ENCODE measurements around the gene ATP6V0C.

Gene ATP6V0C

DNA sequence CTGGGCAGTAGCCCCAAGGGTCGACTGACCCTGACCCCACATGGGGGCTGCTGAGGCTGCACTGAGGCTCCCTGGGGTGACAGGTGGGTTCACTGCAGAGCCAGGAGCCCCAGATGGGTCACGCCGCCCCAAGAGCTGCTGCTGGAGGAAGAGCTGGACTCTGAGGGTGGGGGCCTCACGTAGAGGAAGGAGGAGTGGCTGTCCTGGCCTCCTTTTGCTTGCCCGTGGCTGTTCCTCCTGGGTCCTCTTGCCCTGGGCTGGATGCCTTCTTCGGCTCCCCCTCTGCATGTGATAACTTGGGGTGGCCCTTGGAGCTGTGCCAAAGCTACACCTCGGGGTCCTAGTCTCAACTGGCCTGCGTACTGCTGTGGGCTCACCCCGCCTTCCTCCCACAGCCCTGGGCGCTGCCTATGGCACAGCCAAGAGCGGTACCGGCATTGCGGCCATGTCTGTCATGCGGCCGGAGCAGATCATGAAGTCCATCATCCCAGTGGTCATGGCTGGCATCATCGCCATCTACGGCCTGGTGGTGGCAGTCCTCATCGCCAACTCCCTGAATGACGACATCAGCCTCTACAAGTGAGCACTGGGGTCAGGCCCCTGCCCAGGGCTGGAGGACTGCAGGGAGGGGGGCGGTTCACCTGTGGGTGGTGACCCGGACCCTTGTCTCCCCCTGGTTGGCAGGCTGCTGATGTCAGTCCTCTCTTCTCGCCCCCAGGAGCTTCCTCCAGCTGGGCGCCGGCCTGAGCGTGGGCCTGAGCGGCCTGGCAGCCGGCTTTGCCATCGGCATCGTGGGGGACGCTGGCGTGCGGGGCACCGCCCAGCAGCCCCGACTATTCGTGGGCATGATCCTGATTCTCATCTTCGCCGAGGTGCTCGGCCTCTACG is 5.3 kb downstream of the ATP6V0C start:
- H3K79me2 ChIP-seq (ENCODE audit: insufficient read depth, low read length), result peaks cover 50% of the 10 kb centered on the region
- no peak overlapping the region for H3K9ac ChIP-seq (ENCODE audit: low read depth, low read length, poor library complexity, severe bottlenecking)
- no peak overlapping the region for H3K4me2 ChIP-seq (ENCODE audit: low read depth, low read length, poor library complexity, severe bottlenecking)
- H3K9me3 ChIP-seq (ENCODE audit: insufficient read depth, low read depth, low read length), result no peaks in the 10 kb centered on the region
- H3F3A ChIP-seq (ENCODE audit: low read depth), result no peaks in the 10 kb centered on the region
- no peaks in the 10 kb centered on the region for H3K27me3 ChIP-seq (ENCODE audit: insufficient read depth, low read length, poor library complexity, severe bottlenecking)
- no peaks in the 10 kb centered on the region for H3K9me2 ChIP-seq (replicated peaks; ENCODE audit: low read depth, low read length)
- H3K4me3 ChIP-seq (ENCODE audit: low read length, poor library complexity, severe bottlenecking), result no peak overlapping the region
- peaks cover 8% of the 10 kb centered on the region for H3K4me1 ChIP-seq (ENCODE audit: insufficient read depth, low read length, poor library complexity, severe bottlenecking)
- no peaks in the 10 kb centered on the region for H3K36me3 ChIP-seq (ENCODE audit: insufficient read depth, low read length)
- TF ChIP-seq, protein P1, sequence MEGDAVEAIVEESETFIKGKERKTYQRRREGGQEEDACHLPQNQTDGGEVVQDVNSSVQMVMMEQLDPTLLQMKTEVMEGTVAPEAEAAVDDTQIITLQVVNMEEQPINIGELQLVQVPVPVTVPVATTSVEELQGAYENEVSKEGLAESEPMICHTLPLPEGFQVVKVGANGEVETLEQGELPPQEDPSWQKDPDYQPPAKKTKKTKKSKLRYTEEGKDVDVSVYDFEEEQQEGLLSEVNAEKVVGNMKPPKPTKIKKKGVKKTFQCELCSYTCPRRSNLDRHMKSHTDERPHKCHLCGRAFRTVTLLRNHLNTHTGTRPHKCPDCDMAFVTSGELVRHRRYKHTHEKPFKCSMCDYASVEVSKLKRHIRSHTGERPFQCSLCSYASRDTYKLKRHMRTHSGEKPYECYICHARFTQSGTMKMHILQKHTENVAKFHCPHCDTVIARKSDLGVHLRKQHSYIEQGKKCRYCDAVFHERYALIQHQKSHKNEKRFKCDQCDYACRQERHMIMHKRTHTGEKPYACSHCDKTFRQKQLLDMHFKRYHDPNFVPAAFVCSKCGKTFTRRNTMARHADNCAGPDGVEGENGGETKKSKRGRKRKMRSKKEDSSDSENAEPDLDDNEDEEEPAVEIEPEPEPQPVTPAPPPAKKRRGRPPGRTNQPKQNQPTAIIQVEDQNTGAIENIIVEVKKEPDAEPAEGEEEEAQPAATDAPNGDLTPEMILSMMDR (conservative IDR thresholded peaks at IDR 0.05; ENCODE audit: low read length), result no peak
- no peak for TF ChIP-seq EZH2phosphoT487 (IDR thresholded peaks at IDR 0.05; ENCODE audit: borderline replicate concordance)
- peaks cover 9% of the 10 kb centered on the region for H4K20me1 ChIP-seq (ENCODE audit: insufficient read depth, low read length, poor library complexity, severe bottlenecking)
- H2AFZ ChIP-seq (ENCODE audit: low read length), result no peak overlapping the region

DNA sequence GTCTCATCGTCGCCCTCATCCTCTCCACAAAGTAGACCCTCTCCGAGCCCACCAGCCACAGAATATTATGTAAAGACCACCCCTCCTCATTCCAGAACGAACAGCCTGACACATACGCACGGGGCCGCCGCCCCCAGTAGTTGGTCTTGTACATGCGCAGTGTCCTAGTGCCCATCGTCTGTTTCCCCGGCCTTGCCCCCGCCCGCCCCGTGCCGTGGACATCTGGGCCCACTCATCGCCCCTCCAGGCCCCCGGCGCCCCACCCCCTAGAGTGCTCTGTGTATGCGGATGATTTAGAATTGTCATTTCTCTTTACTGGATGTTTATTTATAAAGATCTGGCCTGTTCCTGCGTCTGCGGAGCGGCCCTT is 5.9 kb downstream of the ATP6V0C start:
- H3F3A ChIP-seq (ENCODE audit: low read depth), result no peaks in the 10 kb centered on the region
- no peak overlapping the region for H3K4me2 ChIP-seq (ENCODE audit: low read depth, low read length, poor library complexity, severe bottlenecking)
- H2AFZ ChIP-seq (ENCODE audit: low read length), result no peak overlapping the region
- no peaks in the 10 kb centered on the region for H3K9me2 ChIP-seq (replicated peaks; ENCODE audit: low read depth, low read length)
- H3K36me3 ChIP-seq (ENCODE audit: insufficient read depth, low read length), result no peaks in the 10 kb centered on the region
- peaks cover 43% of the 10 kb centered on the region for H3K79me2 ChIP-seq (ENCODE audit: insufficient read depth, low read length)
- H3K27me3 ChIP-seq (ENCODE audit: insufficient read depth, low read length, poor library complexity, severe bottlenecking), result no peaks in the 10 kb centered on the region
- H3K9ac ChIP-seq (ENCODE audit: low read depth, low read length, poor library complexity, severe bottlenecking), result no peak overlapping the region
- H3K9me3 ChIP-seq (ENCODE audit: insufficient read depth, low read depth, low read length), result no peaks in the 10 kb centered on the region
- peak overlapping the region; percentile 32 for H3K4me3 ChIP-seq (ENCODE audit: low read length, poor library complexity, severe bottlenecking)
- TF ChIP-seq, protein P1 (conservative IDR thresholded peaks at IDR 0.05; ENCODE audit: low read length), result no peak
- TF ChIP-seq EZH2phosphoT487 (IDR thresholded peaks at IDR 0.05; ENCODE audit: borderline replicate concordance), result no peak
- H4K20me1 ChIP-seq (ENCODE audit: insufficient read depth, low read length, poor library complexity, severe bottlenecking), result peaks cover 6% of the 10 kb centered on the region
- peaks cover 8% of the 10 kb centered on the region for H3K4me1 ChIP-seq (ENCODE audit: insufficient read depth, low read length, poor library complexity, severe bottlenecking)

DNA sequence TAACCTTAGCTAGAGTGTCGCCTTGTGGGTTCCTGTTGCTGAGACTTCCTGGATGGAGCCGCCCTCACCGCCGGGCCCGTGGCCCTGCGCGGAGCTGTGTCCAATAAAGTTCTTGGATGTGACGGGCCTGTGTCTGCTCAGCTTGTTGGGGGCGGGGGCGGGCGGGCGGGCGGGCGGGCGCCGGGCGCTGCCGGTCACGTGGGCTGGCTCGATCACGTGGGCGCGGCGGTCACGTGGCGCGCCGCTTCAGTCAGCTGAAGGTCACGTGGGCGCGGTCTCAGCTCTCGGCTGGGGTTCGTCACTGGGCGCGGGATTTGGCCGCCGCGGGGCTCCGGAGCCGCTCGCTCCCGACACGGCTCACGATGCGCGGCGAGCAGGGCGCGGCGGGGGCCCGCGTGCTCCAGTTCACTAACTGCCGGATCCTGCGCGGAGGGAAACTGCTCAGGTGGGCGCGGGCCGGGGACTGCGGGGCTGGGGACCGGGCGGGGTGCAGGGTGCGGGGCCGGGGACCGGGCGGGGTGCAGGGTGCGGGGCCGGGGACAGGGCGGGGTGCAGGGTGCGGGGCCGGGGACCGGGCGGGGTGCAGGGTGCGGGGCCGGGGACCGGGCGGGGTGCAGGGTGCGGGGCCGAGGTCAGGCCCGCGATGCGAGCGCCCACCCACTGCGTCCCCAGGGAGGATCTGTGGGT is 6.5 kb downstream of the ATP6V0C start, which contains the start of gene AMDHD2:
TSS of gene AMDHD2 (plus strand) at position 275 of the 687 bp plus-strand sequence. CDS start at position 363, 88 bp downstream.
- no peaks in the 10 kb centered on the region for H3K9me2 ChIP-seq (replicated peaks; ENCODE audit: low read depth, low read length)
- H3K9me3 ChIP-seq (ENCODE audit: insufficient read depth, low read depth, low read length), result no peaks in the 10 kb centered on the region
- H4K20me1 ChIP-seq (ENCODE audit: insufficient read depth, low read length, poor library complexity, severe bottlenecking), result peaks cover under 1% of the 10 kb centered on the region
- H3K79me2 ChIP-seq (ENCODE audit: insufficient read depth, low read length), result peaks cover 38% of the 10 kb centered on the region
- peaks cover 4% of the 10 kb centered on the region for H3K4me1 ChIP-seq (ENCODE audit: insufficient read depth, low read length, poor library complexity, severe bottlenecking)
- peak within 1 kb of the TSS; percentile 46 for H3K4me2 ChIP-seq (ENCODE audit: low read depth, low read length, poor library complexity, severe bottlenecking)
- H3K36me3 ChIP-seq (ENCODE audit: insufficient read depth, low read length), result no peaks in the 10 kb centered on the region
- no peaks in the 10 kb centered on the region for H3K27me3 ChIP-seq (ENCODE audit: insufficient read depth, low read length, poor library complexity, severe bottlenecking)
- H3F3A ChIP-seq (ENCODE audit: low read depth), result no peaks in the 10 kb centered on the region
- H3K9ac ChIP-seq (ENCODE audit: low read depth, low read length, poor library complexity, severe bottlenecking), result no peak within 1 kb of the TSS
- TF ChIP-seq EZH2phosphoT487 (IDR thresholded peaks at IDR 0.05; ENCODE audit: borderline replicate concordance), result no peak
- TF ChIP-seq, protein P1 (conservative IDR thresholded peaks at IDR 0.05; ENCODE audit: low read length), result no peak
- H3K4me3 ChIP-seq (ENCODE audit: low read length, poor library complexity, severe bottlenecking), result peak within 1 kb of the TSS; percentile 65
- no peak within 1 kb of the TSS for H2AFZ ChIP-seq (ENCODE audit: low read length)
